ENCODE measurements around the gene PPOX.

The PPOX gene

DNA sequence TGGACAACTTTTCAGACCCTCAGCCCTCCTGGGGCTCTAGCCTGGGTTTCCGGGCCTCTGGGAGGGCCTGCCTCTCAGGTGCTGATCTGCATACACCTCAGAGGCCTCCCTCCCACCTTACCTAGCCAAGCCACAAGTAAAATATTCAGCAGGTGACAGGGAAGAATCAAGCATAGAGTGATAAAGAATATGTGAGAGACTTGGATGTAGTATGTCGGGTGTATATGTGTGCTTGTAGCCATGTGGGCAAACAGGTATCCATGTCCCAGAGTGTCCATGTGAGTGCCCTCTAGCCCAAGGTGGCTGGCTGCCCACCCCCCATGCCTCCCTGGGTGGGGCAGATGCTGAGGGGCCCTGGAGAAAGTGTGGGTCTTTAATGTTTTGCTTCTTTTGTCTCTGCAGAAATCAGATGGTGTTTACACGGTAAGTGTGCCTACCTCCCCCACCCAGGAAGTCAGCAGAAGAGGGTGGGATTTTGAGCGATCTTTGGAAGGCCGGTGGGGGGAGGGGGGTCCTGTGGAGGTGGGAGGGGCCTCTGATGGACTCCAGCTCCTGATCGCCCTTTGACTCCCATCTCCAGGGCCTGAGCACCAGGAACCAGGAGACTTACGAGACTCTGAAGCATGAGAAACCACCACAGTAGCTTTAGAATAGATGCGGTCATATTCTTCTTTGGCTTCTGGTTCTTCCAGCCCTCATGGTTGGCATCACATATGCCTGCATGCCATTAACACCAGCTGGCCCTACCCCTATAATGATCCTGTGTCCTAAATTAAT, 52.3 kb downstream of the PPOX start:
- Histone ChIP-seq H3K9me2 (replicated peaks; ENCODE audit: insufficient read depth, low read length) (no peaks in the 10 kb centered on the region), H3K27me3 (ENCODE audit: low read length) (no peaks in the 10 kb centered on the region), H3K27ac (ENCODE audit: low read depth, low read length) (no peak overlapping the region), H3K4me3 (ENCODE audit: insufficient read depth, low read length, poor library complexity, severe bottlenecking) (no peak overlapping the region), H3F3A (ENCODE audit: insufficient read depth) (0 out of 2 replicates have a peak, but pooled peaks cover 4% of the 10 kb centered on the region), H3K36me3 (ENCODE audit: low read length) (peaks cover 4% of the 10 kb centered on the region), H3K79me2 (ENCODE audit: insufficient read depth, low read length) (no peaks in the 10 kb centered on the region), H3K4me2 (ENCODE audit: low read depth, low read length, poor library complexity, severe bottlenecking) (no peak overlapping the region), H3K9ac (ENCODE audit: low read length) (no peak overlapping the region), H4K20me1 (ENCODE audit: low read depth, low read length) (no peaks in the 10 kb centered on the region), H2AFZ (ENCODE audit: low read depth, low read length, severe bottlenecking) (no peak overlapping the region), H3K9me3 (ENCODE audit: insufficient read depth, low read length) (no peaks in the 10 kb centered on the region)
- TF ChIP-seq, protein P1, sequence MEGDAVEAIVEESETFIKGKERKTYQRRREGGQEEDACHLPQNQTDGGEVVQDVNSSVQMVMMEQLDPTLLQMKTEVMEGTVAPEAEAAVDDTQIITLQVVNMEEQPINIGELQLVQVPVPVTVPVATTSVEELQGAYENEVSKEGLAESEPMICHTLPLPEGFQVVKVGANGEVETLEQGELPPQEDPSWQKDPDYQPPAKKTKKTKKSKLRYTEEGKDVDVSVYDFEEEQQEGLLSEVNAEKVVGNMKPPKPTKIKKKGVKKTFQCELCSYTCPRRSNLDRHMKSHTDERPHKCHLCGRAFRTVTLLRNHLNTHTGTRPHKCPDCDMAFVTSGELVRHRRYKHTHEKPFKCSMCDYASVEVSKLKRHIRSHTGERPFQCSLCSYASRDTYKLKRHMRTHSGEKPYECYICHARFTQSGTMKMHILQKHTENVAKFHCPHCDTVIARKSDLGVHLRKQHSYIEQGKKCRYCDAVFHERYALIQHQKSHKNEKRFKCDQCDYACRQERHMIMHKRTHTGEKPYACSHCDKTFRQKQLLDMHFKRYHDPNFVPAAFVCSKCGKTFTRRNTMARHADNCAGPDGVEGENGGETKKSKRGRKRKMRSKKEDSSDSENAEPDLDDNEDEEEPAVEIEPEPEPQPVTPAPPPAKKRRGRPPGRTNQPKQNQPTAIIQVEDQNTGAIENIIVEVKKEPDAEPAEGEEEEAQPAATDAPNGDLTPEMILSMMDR (IDR thresholded peaks at IDR 0.05; ENCODE audit: insufficient read depth, low read length, poor library complexity, severe bottlenecking): no peak
- TF ChIP-seq EZH2phosphoT487 (conservative IDR thresholded peaks at IDR 0.05; ENCODE audit: low read length): no peak

DNA sequence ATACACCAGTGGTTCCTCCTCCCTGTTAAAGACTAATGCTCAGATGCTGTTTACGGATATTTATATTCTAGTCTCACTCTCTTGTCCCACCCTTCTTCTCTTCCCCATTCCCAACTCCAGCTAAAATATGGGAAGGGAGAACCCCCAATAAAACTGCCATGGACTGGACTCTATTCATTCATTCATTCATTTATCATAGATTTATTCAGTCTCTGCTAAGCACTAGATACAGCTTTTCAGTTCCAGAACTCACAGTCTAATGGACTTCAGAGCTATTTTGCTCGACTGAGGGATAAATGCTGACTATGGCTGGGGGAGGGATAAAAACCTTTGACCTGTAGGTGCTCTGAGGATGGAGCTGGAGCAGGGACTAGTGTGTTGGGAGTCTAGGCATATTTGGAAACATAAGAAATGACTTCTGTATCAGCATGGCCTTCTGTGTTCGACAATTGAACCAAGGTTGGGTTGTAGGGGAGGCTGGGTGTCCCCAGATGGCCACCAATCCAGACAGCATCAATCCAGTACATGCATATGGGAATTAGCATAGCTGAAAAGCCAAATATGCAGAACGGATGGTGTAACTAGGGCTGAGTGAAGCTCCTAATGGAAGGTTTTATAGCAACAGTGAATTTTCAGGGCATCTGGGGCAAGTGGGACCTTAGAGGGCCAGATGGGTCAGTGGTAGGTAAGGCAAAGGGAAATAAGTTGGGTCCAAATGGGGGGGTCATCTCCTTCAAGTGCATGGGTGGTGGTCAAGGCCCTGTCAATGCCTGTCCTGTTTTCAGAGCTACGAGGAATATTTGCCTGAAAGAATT, 53.1 kb downstream of the PPOX start:
- Histone ChIP-seq H3K4me3 (ENCODE audit: insufficient read depth, low read length, poor library complexity, severe bottlenecking) (no peak overlapping the region), H3K27ac (ENCODE audit: low read depth, low read length) (no peak overlapping the region), H3K9ac (ENCODE audit: low read length) (no peak overlapping the region), H4K20me1 (ENCODE audit: low read depth, low read length) (no peaks in the 10 kb centered on the region), H3K36me3 (ENCODE audit: low read length) (no peaks in the 10 kb centered on the region), H2AFZ (ENCODE audit: low read depth, low read length, severe bottlenecking) (no peak overlapping the region), H3K79me2 (ENCODE audit: insufficient read depth, low read length) (no peaks in the 10 kb centered on the region), H3K9me3 (ENCODE audit: insufficient read depth, low read length) (no peaks in the 10 kb centered on the region), H3F3A (ENCODE audit: insufficient read depth) (0 out of 2 replicates have a peak, but pooled peaks cover 4% of the 10 kb centered on the region), H3K9me2 (replicated peaks; ENCODE audit: insufficient read depth, low read length) (no peaks in the 10 kb centered on the region), H3K4me2 (ENCODE audit: low read depth, low read length, poor library complexity, severe bottlenecking) (no peak overlapping the region), H3K27me3 (ENCODE audit: low read length) (no peaks in the 10 kb centered on the region)
- TF ChIP-seq, protein P1 (IDR thresholded peaks at IDR 0.05; ENCODE audit: insufficient read depth, low read length, poor library complexity, severe bottlenecking): no peak
- TF ChIP-seq EZH2phosphoT487 (conservative IDR thresholded peaks at IDR 0.05; ENCODE audit: low read length): no peak

DNA sequence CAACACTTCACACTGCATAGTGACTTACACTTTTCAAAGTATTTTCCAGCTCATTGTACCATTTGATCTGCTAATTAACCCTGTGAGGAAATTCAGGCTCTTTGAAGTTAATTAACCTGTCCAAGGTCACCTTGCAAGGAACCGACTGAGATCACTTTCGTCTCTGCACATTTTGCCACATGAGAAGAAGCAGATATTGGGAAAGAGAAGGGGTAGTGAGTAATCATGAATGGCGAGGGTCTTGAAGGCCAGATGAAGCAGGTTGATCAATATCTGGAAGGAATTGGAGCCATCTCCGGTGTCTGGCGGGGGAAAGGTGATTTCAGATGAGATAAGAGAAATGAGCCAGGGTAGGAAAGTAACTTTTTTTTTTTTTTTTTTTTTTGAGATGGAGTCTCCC, 53.8 kb downstream of the PPOX start:
- H3K9me3 ChIP-seq (ENCODE audit: insufficient read depth, low read length): no peaks in the 10 kb centered on the region
- H3F3A ChIP-seq (ENCODE audit: insufficient read depth): 0 out of 2 replicates have a peak, but pooled peaks cover 4% of the 10 kb centered on the region
- H4K20me1 ChIP-seq (ENCODE audit: low read depth, low read length): no peaks in the 10 kb centered on the region
- no peak overlapping the region for H3K27ac ChIP-seq (ENCODE audit: low read depth, low read length)
- no peaks in the 10 kb centered on the region for H3K9me2 ChIP-seq (replicated peaks; ENCODE audit: insufficient read depth, low read length)
- no peak overlapping the region for H3K9ac ChIP-seq (ENCODE audit: low read length)
- no peaks in the 10 kb centered on the region for H3K36me3 ChIP-seq (ENCODE audit: low read length)
- H3K4me2 ChIP-seq (ENCODE audit: low read depth, low read length, poor library complexity, severe bottlenecking): no peak overlapping the region
- TF ChIP-seq, protein P1 (IDR thresholded peaks at IDR 0.05; ENCODE audit: insufficient read depth, low read length, poor library complexity, severe bottlenecking): no peak
- TF ChIP-seq EZH2phosphoT487 (conservative IDR thresholded peaks at IDR 0.05; ENCODE audit: low read length): no peak
- no peak overlapping the region for H3K4me3 ChIP-seq (ENCODE audit: insufficient read depth, low read length, poor library complexity, severe bottlenecking)
- no peaks in the 10 kb centered on the region for H3K27me3 ChIP-seq (ENCODE audit: low read length)
- no peak overlapping the region for H2AFZ ChIP-seq (ENCODE audit: low read depth, low read length, severe bottlenecking)
- no peaks in the 10 kb centered on the region for H3K79me2 ChIP-seq (ENCODE audit: insufficient read depth, low read length)
